HG03064 (cell line): ENCODE data around the gene SCN1B.
"Not testable (repeated sequence)": the region's sequence is repeated elsewhere in the genome, so short reads cannot be mapped to it uniquely, and the experiment has no call there.

ENCODE experiments used
- ATAC-seq: cut with Tn5 transposase; IDR thresholded peaks from one replicate; pipeline ENCODE4 v1.9.1; 2021; ENCODE audit warnings: low read depth; ENCODE audit not compliant: unreplicated experiment

The SCN1B gene

GRCh38 chr19:35000647-35001501 is 29.4 kb upstream of the SCN1B start:
- no peak for ATAC-seq

- ATAC-seq, result no peak
Measured at GRCh38 chr19:35002037-35002535, 28.2 kb upstream of the SCN1B start.

GRCh38 chr19:35004517-35005255 is 25.6 kb upstream of the SCN1B start:
- no peak for ATAC-seq

GRCh38 chr19:35005256-35005977 is 24.9 kb upstream of the SCN1B start:
- no peak for ATAC-seq

GRCh38 chr19:35006007-35006341 is 24.3 kb upstream of the SCN1B start:
- not testable (repeated sequence) for ATAC-seq

- ATAC-seq, result no peak
Measured at GRCh38 chr19:35006342-35006998, 23.8 kb upstream of the SCN1B start.

GRCh38 chr19:35006999-35007365 is 23.3 kb upstream of the SCN1B start:
- no peak for ATAC-seq

GRCh38 chr19:35007427-35007826 is 22.8 kb upstream of the SCN1B start:
- ATAC-seq, result not testable (repeated sequence)

GRCh38 chr19:35008891-35009341 is 21.4 kb upstream of the SCN1B start:
- no peak for ATAC-seq

- ATAC-seq, result no peak
Measured at GRCh38 chr19:35009424-35010415, 20.6 kb upstream of the SCN1B start.

- ATAC-seq, result no peak
Measured at GRCh38 chr19:35011091-35011689, 19.1 kb upstream of the SCN1B start.

- ATAC-seq, result no peak
Measured at GRCh38 chr19:35011737-35012682, 18.3 kb upstream of the SCN1B start.

GRCh38 chr19:35013041-35013819 is 17.0 kb upstream of the SCN1B start:
- no peak for ATAC-seq

GRCh38 chr19:35013820-35014754 is 16.2 kb upstream of the SCN1B start:
- ATAC-seq, result no peak

- not testable (repeated sequence) for ATAC-seq
Measured at GRCh38 chr19:35014774-35015173, 15.5 kb upstream of the SCN1B start.
